H1 (cell line): ENCODE measurements around the gene ANGPTL2. TPM values are rescaled to one million over a fixed set of nuclear protein-coding genes. Genes with fewer than 3 reads are reported as not detected.

Source experiments
- ATF2 ChIP-seq: IDR thresholded peaks from 2 replicates; pipeline ENCODE4 v1.6.1; 2012; ENCODE audit warnings: low read length, inconsistent platforms
- CEBPB ChIP-seq: IDR thresholded peaks from 2 replicates; pipeline ENCODE4 v1.6.1; 2012; ENCODE audit warnings: low read depth, low read length
- CHD7 ChIP-seq: fragments of 300-600 bp; sonication (generic); IDR thresholded peaks from 2 replicates; pipeline ENCODE4 v1.7.1; 2012; ENCODE audit warnings: low read length, moderate library complexity, mild to moderate bottlenecking, inconsistent platforms; ENCODE audit not compliant: insufficient replicate concordance
- E2F6 ChIP-seq: IDR thresholded peaks from 2 replicates; pipeline ENCODE4 v1.6.1; 2012; ENCODE audit warnings: inconsistent platforms
- EGR1 ChIP-seq: IDR thresholded peaks from 2 replicates; pipeline ENCODE4 v1.6.1; 2011; ENCODE audit warnings: low read depth, low read length, borderline replicate concordance
- JUND ChIP-seq: IDR thresholded peaks from 2 replicates; pipeline ENCODE4 v1.6.1; 2011; ENCODE audit warnings: mild to moderate bottlenecking, improper control_type of control experiment, low read length
- MAX ChIP-seq: IDR thresholded peaks from 2 replicates; pipeline ENCODE4 v1.6.1; 2012; ENCODE audit warnings: inconsistent platforms
- RBBP5 ChIP-seq: IDR thresholded peaks from 2 replicates; pipeline ENCODE4 v1.7.1; 2012; ENCODE audit warnings: low read depth, mild to moderate bottlenecking, inconsistent platforms, low read length, moderate library complexity, borderline replicate concordance
- polyA plus RNA-seq, 7 experiments: library from polyadenylated mRNA; depleted of rRNA in 3 of 7; stranded (reverse) in 5 of 7; unstranded in 2 of 7; fragments of >200 nt in 5 of 7; fragments of 200-250 nt in 2 of 7; gene quantifications; 1 replicate in 5 of 7; 2 replicates in 1 of 7; 4 replicates in 1 of 7; pipeline versions ENCODE4 v1.2.1 to v1.2.3, GENCODE V29; 2011 to 2013; ENCODE audit warnings: missing spikeins in 2 of 7, mixed read lengths in 2 of 7
- total RNA-seq: library from RNA; stranded (reverse); fragmentation: NEBNext Ultra II Directional; extraction: Animal tissue kit (Norgen Biotek cat#: 25700); gene quantifications from 2 replicates; pipeline ENCODE4 v1.2.1, GENCODE V29; 2021

ANGPTL2 gene
- total and polyA plus RNA-seq, 2 of the 8 experiments (the other 6 are each of a cell fraction or from before 2014, with no cell fraction given) = 9.0 to 10.6 TPM

GRCh38 chr9:127155314-127155960 is 33.0 kb upstream of the ANGPTL2 start (continued):
- no peak for TF ChIP-seq CHD7
- no peak for TF ChIP-seq JUND
- no peak for TF ChIP-seq ATF2
- no peak for TF ChIP-seq EGR1
- TF ChIP-seq RBBP5 = no peak
- no peak for TF ChIP-seq E2F6
- TF ChIP-seq CEBPB = no peak
- TF ChIP-seq MAX = no peak
